ENCODE results near the gene OR8A1.

The OR8A1 gene

DNA sequence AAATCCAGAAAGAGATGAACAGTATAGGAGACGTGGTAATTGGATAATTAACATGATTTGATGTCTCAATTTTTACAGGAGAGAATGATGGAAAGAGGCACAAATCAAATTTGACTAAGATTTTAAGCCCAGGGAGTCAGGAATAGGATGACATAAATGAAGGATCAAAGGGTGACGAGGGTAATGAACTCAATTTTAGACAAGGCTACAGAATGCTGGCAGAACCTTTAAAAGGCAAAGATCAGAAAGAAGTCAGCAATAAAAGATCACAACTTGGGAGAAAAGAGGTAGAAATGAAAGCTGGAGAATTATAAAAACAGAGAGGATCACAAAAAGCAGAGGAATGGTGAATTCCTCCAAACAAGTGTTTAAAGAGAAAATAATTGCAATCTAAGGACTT lies 13.0 kb upstream of the OR8A1 start:
- Histone ChIP-seq H3K4me3 (replicated peaks; ENCODE audit: low read depth, low read length) (no peak overlapping the region), H3K27me3 (replicated peaks; ENCODE audit: control insufficient read depth, insufficient read depth, low read length) (no peaks in the 10 kb centered on the region), H3K36me3 (ENCODE audit: control insufficient read depth, insufficient read depth, low read length) (no peaks in the 10 kb centered on the region)
- TF ChIP-seq, protein P1, sequence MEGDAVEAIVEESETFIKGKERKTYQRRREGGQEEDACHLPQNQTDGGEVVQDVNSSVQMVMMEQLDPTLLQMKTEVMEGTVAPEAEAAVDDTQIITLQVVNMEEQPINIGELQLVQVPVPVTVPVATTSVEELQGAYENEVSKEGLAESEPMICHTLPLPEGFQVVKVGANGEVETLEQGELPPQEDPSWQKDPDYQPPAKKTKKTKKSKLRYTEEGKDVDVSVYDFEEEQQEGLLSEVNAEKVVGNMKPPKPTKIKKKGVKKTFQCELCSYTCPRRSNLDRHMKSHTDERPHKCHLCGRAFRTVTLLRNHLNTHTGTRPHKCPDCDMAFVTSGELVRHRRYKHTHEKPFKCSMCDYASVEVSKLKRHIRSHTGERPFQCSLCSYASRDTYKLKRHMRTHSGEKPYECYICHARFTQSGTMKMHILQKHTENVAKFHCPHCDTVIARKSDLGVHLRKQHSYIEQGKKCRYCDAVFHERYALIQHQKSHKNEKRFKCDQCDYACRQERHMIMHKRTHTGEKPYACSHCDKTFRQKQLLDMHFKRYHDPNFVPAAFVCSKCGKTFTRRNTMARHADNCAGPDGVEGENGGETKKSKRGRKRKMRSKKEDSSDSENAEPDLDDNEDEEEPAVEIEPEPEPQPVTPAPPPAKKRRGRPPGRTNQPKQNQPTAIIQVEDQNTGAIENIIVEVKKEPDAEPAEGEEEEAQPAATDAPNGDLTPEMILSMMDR (IDR thresholded peaks at IDR 0.05; ENCODE audit: insufficient read depth, low read length, poor library complexity, severe bottlenecking), result no peak
- no peak for DNase-seq (ENCODE audit: extremely low read depth, insufficient read length)

DNA sequence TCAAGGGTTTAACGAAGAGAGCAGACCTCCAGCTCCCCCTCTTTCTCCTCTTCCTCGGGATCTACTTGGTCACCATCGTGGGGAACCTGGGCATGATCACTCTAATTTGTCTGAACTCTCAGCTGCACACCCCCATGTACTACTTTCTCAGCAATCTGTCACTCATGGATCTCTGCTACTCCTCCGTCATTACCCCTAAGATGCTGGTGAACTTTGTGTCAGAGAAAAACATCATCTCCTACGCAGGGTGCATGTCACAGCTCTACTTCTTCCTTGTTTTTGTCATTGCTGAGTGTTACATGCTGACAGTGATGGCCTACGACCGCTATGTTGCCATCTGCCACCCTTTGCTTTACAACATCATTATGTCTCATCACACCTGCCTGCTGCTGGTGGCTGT lies 363 bp downstream of the OR8A1 start:
- DNase-seq (ENCODE audit: extremely low read depth, insufficient read length), result no peak
- H3K27me3 ChIP-seq (replicated peaks; ENCODE audit: control insufficient read depth, insufficient read depth, low read length), result no peaks in the 10 kb centered on the region; the same call in 1 of the 2 replicates
- H3K4me3 ChIP-seq (replicated peaks; ENCODE audit: low read depth, low read length), result no peak overlapping the region
- H3K36me3 ChIP-seq (ENCODE audit: control insufficient read depth, insufficient read depth, low read length), result no peaks in the 10 kb centered on the region
- TF ChIP-seq, protein P1 (IDR thresholded peaks at IDR 0.05; ENCODE audit: insufficient read depth, low read length, poor library complexity, severe bottlenecking), result no peak

DNA sequence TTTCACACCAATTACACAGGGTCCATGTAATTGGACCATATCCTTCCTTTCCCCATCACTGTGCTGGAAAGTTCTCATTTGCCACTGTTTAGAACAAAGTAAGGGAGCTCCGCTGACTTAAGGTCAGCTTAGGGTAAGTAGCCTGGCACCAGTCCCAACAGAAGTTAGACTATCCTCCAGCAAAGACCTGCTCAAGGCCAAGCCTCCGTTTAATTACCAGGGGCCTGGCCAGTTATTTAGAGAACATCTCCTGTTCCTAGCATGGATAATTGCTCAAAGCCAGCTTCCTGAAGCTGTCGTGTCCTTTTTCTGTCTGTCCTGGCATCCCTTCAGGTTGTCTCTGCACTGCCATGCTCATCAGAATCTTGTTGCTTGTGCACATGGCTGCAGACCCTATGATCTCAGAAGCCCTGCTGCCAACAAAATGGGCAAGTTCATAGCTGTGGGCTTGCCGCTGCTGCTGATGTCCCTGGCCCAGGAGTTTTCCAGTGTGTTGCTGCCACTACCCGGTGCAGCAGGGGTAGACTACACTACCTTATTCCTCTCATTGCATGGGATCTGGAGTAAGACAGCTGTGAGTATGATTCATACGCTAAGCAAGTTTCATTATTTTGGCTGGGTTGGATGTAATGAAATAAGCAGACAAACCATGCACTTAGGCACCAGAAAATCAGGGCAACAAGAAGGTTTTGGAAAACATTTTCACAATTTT lies 8.1 kb downstream of the OR8A1 start:
- TF ChIP-seq, protein P1 (IDR thresholded peaks at IDR 0.05; ENCODE audit: insufficient read depth, low read length, poor library complexity, severe bottlenecking), result no peak
- Histone ChIP-seq H3K27me3 (replicated peaks; ENCODE audit: control insufficient read depth, insufficient read depth, low read length) (peaks cover 1% of the 10 kb centered on the region; the same call in 1 of the 2 replicates), H3K36me3 (ENCODE audit: control insufficient read depth, insufficient read depth, low read length) (no peaks in the 10 kb centered on the region), H3K4me3 (replicated peaks; ENCODE audit: low read depth, low read length) (no peak overlapping the region)
- DNase-seq (ENCODE audit: extremely low read depth, insufficient read length), result no peak

DNA sequence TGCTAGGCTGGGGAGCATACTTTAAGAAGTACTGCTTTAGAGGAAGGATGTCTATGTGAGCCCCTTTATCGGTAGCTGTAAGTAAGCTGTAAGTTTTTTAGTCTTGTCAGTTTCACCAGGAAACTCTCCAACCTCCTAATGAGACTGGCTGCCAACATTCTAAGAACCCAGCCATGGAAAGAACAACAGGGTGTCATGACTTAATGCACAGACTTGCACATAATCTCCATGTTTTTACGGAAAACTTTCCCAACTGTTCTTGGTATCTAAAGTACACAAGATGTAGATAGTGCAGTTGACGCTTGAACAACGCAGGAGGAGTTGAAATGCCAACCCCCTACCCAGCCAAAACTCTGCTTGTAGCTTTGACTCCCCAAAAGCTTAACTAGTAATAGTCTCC lies 9.0 kb downstream of the OR8A1 start:
- TF ChIP-seq, protein P1 (IDR thresholded peaks at IDR 0.05; ENCODE audit: insufficient read depth, low read length, poor library complexity, severe bottlenecking), result no peak
- peaks cover 1% of the 10 kb centered on the region; the same call in 1 of the 2 replicates for H3K27me3 ChIP-seq (replicated peaks; ENCODE audit: control insufficient read depth, insufficient read depth, low read length)
- H3K4me3 ChIP-seq (replicated peaks; ENCODE audit: low read depth, low read length), result no peak overlapping the region
- H3K36me3 ChIP-seq (ENCODE audit: control insufficient read depth, insufficient read depth, low read length), result no peaks in the 10 kb centered on the region
- no peak for DNase-seq (ENCODE audit: extremely low read depth, insufficient read length)

DNA sequence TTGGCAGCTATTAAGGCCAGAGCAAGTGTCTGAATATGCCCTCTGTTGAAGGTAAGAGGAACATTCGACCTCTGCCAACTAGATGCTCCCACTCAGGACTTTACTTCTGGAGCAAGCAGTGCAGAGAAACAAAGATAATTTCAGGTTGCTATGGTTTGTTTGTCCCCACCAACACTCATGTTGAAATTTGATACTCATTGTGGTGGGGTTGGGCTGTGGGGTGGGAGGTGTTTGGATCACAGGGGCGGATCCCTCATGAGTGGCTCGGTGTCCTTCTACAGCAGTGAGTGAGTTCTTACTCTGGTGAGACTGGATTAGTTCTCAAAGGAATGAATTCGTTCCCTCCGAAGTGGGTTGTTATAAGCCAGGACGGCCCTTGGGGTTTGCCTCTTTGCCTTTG lies 12.0 kb downstream of the OR8A1 start:
- Histone ChIP-seq H3K4me3 (replicated peaks; ENCODE audit: low read depth, low read length) (no peak overlapping the region), H3K36me3 (ENCODE audit: control insufficient read depth, insufficient read depth, low read length) (no peaks in the 10 kb centered on the region), H3K27me3 (replicated peaks; ENCODE audit: control insufficient read depth, insufficient read depth, low read length) (peaks cover 1% of the 10 kb centered on the region; the same call in 1 of the 2 replicates)
- no peak for DNase-seq (ENCODE audit: extremely low read depth, insufficient read length)
- TF ChIP-seq, protein P1 (IDR thresholded peaks at IDR 0.05; ENCODE audit: insufficient read depth, low read length, poor library complexity, severe bottlenecking), result no peak
